WTC11 (cell line): ENCODE data around the gene DISC1.

Experiments used
- AFF4 ChIP-seq: sonication (generic); formaldehyde crosslinking; IDR thresholded peaks from 2 replicates; pipeline ENCODE4 v1.8.1; 2023; ENCODE audit warnings: mild to moderate bottlenecking, missing genetic modification reagents, borderline replicate concordance
- CTCF ChIP-seq: fragments of 200-600 bp; IDR thresholded peaks from 2 replicates; pipeline ENCODE4 v1.8.0; 2022; ENCODE audit warnings: antibody characterized with exemption
- E2F4 ChIP-seq: sonication (generic); formaldehyde crosslinking; IDR thresholded peaks from 2 replicates; pipeline ENCODE4 v1.8.1; 2022; ENCODE audit warnings: low read depth, mild to moderate bottlenecking, moderate library complexity, missing genetic modification reagents, borderline replicate concordance
- E2F5 ChIP-seq: sonication (generic); formaldehyde crosslinking; IDR thresholded peaks from 2 replicates; pipeline ENCODE4 v1.8.1; 2022; ENCODE audit warnings: mild to moderate bottlenecking, moderate library complexity, missing genetic modification reagents
- MLX ChIP-seq: sonication (generic); formaldehyde crosslinking; IDR thresholded peaks from 2 replicates; pipeline ENCODE4 v1.8.1; 2023; ENCODE audit warnings: mild to moderate bottlenecking, missing genetic modification reagents, moderate library complexity
- NFYB ChIP-seq: sonication (generic); formaldehyde crosslinking; conservative IDR thresholded peaks from 2 replicates; pipeline ENCODE4 v1.8.0; 2022; ENCODE audit warnings: low read depth, missing genetic modification reagents
- USF2 ChIP-seq: sonication (generic); formaldehyde crosslinking; IDR thresholded peaks from 2 replicates; pipeline ENCODE4 v1.8.1; 2023; ENCODE audit warnings: mild to moderate bottlenecking, missing genetic modification reagents, moderate library complexity
- ZNF263 ChIP-seq: sonication (generic); formaldehyde crosslinking; IDR thresholded peaks from 2 replicates; pipeline ENCODE4 v1.8.1; 2022; ENCODE audit warnings: low read depth, mild to moderate bottlenecking, moderate library complexity, missing genetic modification reagents
- ZNF317 ChIP-seq: sonication (generic); formaldehyde crosslinking; IDR thresholded peaks from 2 replicates; pipeline ENCODE4 v1.8.1; 2023; ENCODE audit warnings: low read depth, mild to moderate bottlenecking, moderate library complexity, missing genetic modification reagents, borderline replicate concordance

- TF ChIP-seq AFF4 (no peak), CTCF (no peak), USF2 (CRISPR knock-in tag) (no peak), NFYB (CRISPR knock-in tag) (no peak), E2F4 (CRISPR knock-in tag) (no peak), ZNF317 (no peak), E2F5 (CRISPR knock-in tag) (no peak), ZNF263 (CRISPR knock-in tag) (no peak), MLX (CRISPR knock-in tag) (no peak)
These were observed 44.7 kb upstream of the DISC1 start for GRCh38 chr1:231581859-231582258.
